Thyroid gland (tissue), 4 donors: ENCODE data around the gene RPL38. TPM values are rescaled to one million over a fixed set of nuclear protein-coding genes. Genes with fewer than 3 reads are reported as not detected.

Experiments used
- DNase-seq, 2 donors: peaks; one replicate each; pipeline ENCODE4 v3.0.0-alpha.2; 2019
- H3K27ac ChIP-seq, 3 donors: fragments of 200-600 bp; sonication (generic); 1 replicate in 2 of 3; 2 replicates in 1 of 3; pipeline ENCODE4 v1.5.1; 2016 to 2019; ENCODE audit warnings: mild to moderate bottlenecking in 1 of 3, moderate library complexity in 1 of 3
- H3K27me3 ChIP-seq: fragments of 200-600 bp; sonication (generic); one replicate; pipeline ENCODE4 v1.5.1; 2019
- H3K36me3 ChIP-seq, 2 donors: fragments of 200-600 bp; sonication (generic); one replicate each; pipeline ENCODE4 v1.5.1; 2016 to 2019
- H3K4me1 ChIP-seq, 2 donors: fragments of 200-600 bp; sonication (generic); one replicate each; pipeline ENCODE4 v1.5.1; 2017 to 2019
- H3K4me3 ChIP-seq, 3 donors: fragments of 200-600 bp; sonication (generic); replicated peaks in 1 of 3; 1 replicate in 2 of 3; 2 replicates in 1 of 3; pipeline ENCODE4 v1.5.1; 2016; ENCODE audit warnings: mild to moderate bottlenecking in 1 of 3
- H3K9me3 ChIP-seq: fragments of 200-600 bp; sonication (generic); one replicate; pipeline ENCODE4 v1.5.1; 2017
- POLR2A ChIP-seq, 2 donors: fragments of 450-650 bp; IDR thresholded peaks; one replicate each; pipeline ENCODE4 v1.6.1; 2017; ENCODE audit warnings: antibody characterized with exemption in 2 of 2, mild to moderate bottlenecking in 2 of 2, moderate library complexity in 1 of 2
- WGBS, 2 donors: methylation state at CpG; one replicate each; pipeline ENCODE4 v1.1.5; 2017; 5-methylcytosine and 5-hydroxymethylcytosine counted together
- intact Hi-C: fragments of 100-400 bp; cut with DNase I; formaldehyde crosslinking; loops from one replicate; pipeline ENCODE4 v1.15.1; 2023
- total RNA-seq, 4 donors: library from RNA; depleted of rRNA; stranded (reverse); fragments of >200 nt; gene quantifications; one replicate each; pipeline ENCODE4 v1.2.3, GENCODE V29; 2016
- TF ChIP-seq, protein P1 (sequence below), 6 experiments: fragments of 200-600 bp in 3 of 6; fragments of 450-650 bp in 3 of 6; sonication (generic) in 3 of 6; IDR thresholded peaks; one replicate each; pipeline ENCODE4 v1.5.1; 2016 to 2019; ENCODE audit warnings: antibody characterized with exemption in 6 of 6, mild to moderate bottlenecking in 2 of 6, inconsistent platforms in 1 of 6, moderate library complexity in 1 of 6

Gene RPL38
- total RNA-seq, 4 donors from 2014 or later: 320 to 657 (median 412) TPM

DNA sequence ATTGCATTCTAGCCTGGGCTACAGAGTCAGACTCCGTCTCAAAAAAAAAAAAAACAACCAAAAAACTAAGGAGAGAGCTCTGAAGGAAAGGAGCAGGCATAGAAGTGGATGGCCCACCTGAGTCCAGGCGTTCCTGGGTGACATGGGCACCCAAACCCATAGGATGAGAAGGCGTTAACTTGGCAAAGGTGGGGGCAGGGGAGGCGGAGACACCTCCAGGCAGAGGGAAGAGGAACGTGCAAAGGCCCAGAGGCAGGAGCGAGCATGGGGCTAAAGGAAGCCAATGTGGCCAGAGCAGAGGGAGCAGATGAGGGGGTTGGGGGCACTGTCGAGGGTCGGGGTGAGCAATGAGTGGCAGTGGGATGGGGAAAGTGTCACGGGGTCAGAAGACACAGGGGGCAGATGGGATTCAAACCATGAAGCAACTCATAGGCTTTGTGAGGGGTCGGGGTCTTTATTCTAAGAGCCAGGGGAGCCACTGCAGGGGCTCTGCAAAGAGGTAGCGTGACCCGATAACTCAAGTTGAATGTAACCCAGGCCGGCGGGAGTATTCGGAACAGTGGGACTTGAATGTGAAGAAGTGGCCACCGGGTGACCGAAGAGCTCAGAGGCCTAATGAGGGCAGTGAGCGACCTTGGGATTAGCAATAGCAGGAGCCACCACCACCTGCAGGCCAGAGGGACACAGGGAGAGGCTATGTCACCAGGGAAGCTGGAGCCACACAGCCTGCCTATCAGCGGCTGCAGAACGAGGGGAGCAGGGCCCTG is 21.7 kb downstream of the RPL38 start:
- DNase-seq: no peak
- no peaks in the 10 kb centered on the region for H3K36me3 ChIP-seq
- no peak overlapping the region for H3K4me3 ChIP-seq
- H3K9me3 ChIP-seq: no peaks in the 10 kb centered on the region
- no peaks in the 10 kb centered on the region for H3K27me3 ChIP-seq
- no peak overlapping the region for H3K27ac ChIP-seq
- intact Hi-C loops: no loop called here
- H3K4me1 ChIP-seq: no peaks in the 10 kb centered on the region
- WGBS, 2 donors: 95% methylated on average over 18 to 20 of the region's 20 CpGs
- TF ChIP-seq, protein P1, sequence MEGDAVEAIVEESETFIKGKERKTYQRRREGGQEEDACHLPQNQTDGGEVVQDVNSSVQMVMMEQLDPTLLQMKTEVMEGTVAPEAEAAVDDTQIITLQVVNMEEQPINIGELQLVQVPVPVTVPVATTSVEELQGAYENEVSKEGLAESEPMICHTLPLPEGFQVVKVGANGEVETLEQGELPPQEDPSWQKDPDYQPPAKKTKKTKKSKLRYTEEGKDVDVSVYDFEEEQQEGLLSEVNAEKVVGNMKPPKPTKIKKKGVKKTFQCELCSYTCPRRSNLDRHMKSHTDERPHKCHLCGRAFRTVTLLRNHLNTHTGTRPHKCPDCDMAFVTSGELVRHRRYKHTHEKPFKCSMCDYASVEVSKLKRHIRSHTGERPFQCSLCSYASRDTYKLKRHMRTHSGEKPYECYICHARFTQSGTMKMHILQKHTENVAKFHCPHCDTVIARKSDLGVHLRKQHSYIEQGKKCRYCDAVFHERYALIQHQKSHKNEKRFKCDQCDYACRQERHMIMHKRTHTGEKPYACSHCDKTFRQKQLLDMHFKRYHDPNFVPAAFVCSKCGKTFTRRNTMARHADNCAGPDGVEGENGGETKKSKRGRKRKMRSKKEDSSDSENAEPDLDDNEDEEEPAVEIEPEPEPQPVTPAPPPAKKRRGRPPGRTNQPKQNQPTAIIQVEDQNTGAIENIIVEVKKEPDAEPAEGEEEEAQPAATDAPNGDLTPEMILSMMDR (IDR thresholded peaks at IDR 0.05): no peak
- TF ChIP-seq POLR2A (IDR thresholded peaks at IDR 0.05): no peak

GRCh38 chr17:74226252-74226651 is 22.8 kb downstream of the RPL38 start:
- DNase-seq: no peak
- H3K9me3 ChIP-seq: no peaks in the 10 kb centered on the region
- no peaks in the 10 kb centered on the region for H3K27me3 ChIP-seq
- no peak overlapping the region for H3K27ac ChIP-seq
- 82 to 83% methylated on average over 6 of the region's 6 CpGs for WGBS, 2 donors
- H3K4me1 ChIP-seq: no peaks in the 10 kb centered on the region
- TF ChIP-seq POLR2A (IDR thresholded peaks at IDR 0.05): no peak
- TF ChIP-seq, protein P1 (IDR thresholded peaks at IDR 0.05): no peak
- H3K36me3 ChIP-seq: peaks cover 0 to 5% of the 10 kb centered on the region in 2 donors
- intact Hi-C loops: no loop called here
- H3K4me3 ChIP-seq: no peak overlapping the region

GRCh38 chr17:74227271-74228080 is 24.0 kb downstream of the RPL38 start:
- TF ChIP-seq, protein P1 (IDR thresholded peaks at IDR 0.05): no peak
- TF ChIP-seq POLR2A (IDR thresholded peaks at IDR 0.05): no peak
- no peak overlapping the region for H3K27ac ChIP-seq
- peaks cover 0 to 6% of the 10 kb centered on the region in 2 donors for H3K36me3 ChIP-seq
- intact Hi-C loops: no loop called here
- no peaks in the 10 kb centered on the region for H3K27me3 ChIP-seq
- H3K4me3 ChIP-seq: no peak overlapping the region
- WGBS, 2 donors: 90 to 93% methylated on average over 10 of the region's 10 CpGs
- DNase-seq: no peak
- H3K9me3 ChIP-seq: no peaks in the 10 kb centered on the region
- peaks cover 0 to 4% of the 10 kb centered on the region in 2 donors for H3K4me1 ChIP-seq

- Histone ChIP-seq H3K9me3 (no peaks in the 10 kb centered on the region), H3K27ac (no peak overlapping the region), H3K36me3 (peaks cover 0 to 6% of the 10 kb centered on the region in 2 donors), H3K4me3 (no peak overlapping the region), H3K27me3 (no peaks in the 10 kb centered on the region), H3K4me1 (peaks cover 3 to 14% of the 10 kb centered on the region in 2 donors)
- 92% methylated on average over 5 of the region's 5 CpGs for WGBS, 2 donors
- no peak for DNase-seq
- intact Hi-C loops: no loop called here
- no peak for TF ChIP-seq POLR2A (IDR thresholded peaks at IDR 0.05)
- TF ChIP-seq, protein P1 (IDR thresholded peaks at IDR 0.05): no peak
Observed at GRCh38 chr17:74228306-74228978, 25.0 kb downstream of the RPL38 start.
